HAP-1 (cell line): Measurements from ENCODE around the gene SEMA4A.

Experiments used
- DNase-seq, 2 experiments: peaks; one replicate each; pipeline ENCODE4 v3.0.0-alpha.2; 2016 to 2020; ENCODE audit warnings: low spot score in 2 of 2
- H3K27me3 ChIP-seq: fragments of 250-450 bp; sonication (Bioruptor Pico); 2 replicates; pipeline ENCODE4 v1.5.1; 2020; ENCODE audit warnings: low read depth, mild to moderate bottlenecking, moderate library complexity
- H3K36me3 ChIP-seq: fragments of 250-450 bp; sonication (Bioruptor Pico); replicated peaks from 2 replicates; pipeline ENCODE4 v1.5.1; 2020; ENCODE audit warnings: mild to moderate bottlenecking
- H3K4me1 ChIP-seq: fragments of 250-450 bp; sonication (Bioruptor Pico); 2 replicates; pipeline ENCODE4 v1.5.1; 2020; ENCODE audit warnings: mild to moderate bottlenecking
- H3K4me3 ChIP-seq: fragments of 250-450 bp; sonication (Bioruptor Pico); 2 replicates; pipeline ENCODE4 v1.5.1; 2020; ENCODE audit warnings: mild to moderate bottlenecking, moderate library complexity
- H3K9me3 ChIP-seq: fragments of 250-450 bp; sonication (Bioruptor Pico); 2 replicates; pipeline ENCODE4 v1.5.1; 2020; ENCODE audit warnings: mild to moderate bottlenecking, moderate library complexity
- in situ Hi-C: fragments of 300-500 bp; cut with MboI; formaldehyde crosslinking; loops from 3 replicates; pipeline ENCODE4 v1.14.3; 2020; ENCODE audit warnings: low sequenced_read_pairs, inconsistent platforms, mixed read lengths

The SEMA4A gene

DNA sequence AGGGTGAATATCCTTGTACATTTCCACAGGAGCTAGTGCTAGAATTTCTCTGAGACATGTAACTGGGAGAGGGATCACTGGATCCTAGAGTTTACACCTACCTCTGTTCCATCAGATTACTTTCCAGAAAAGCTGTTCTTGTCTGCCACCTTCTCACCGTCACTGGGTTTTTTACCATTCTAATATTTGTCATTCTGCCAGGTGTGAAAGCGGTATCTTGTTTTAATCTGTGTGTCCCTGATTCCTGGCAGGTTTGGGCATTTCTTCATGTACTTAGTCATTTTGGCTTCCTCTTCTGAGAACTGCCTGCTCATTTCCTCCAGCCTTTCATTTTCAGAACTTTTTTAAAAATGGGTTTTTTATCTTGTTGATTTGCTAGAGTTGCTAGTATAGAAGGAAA lies 64.5 kb downstream of the SEMA4A start:
- H3K27me3 ChIP-seq, result no peaks in the 10 kb centered on the region
- peaks cover 29% of the 10 kb centered on the region for H3K36me3 ChIP-seq
- DNase-seq, result no peak
- H3K9me3 ChIP-seq, result no peaks in the 10 kb centered on the region
- no peak overlapping the region for H3K4me3 ChIP-seq
- in situ Hi-C loops, result no loop called here
- peaks cover 7% of the 10 kb centered on the region for H3K4me1 ChIP-seq

DNA sequence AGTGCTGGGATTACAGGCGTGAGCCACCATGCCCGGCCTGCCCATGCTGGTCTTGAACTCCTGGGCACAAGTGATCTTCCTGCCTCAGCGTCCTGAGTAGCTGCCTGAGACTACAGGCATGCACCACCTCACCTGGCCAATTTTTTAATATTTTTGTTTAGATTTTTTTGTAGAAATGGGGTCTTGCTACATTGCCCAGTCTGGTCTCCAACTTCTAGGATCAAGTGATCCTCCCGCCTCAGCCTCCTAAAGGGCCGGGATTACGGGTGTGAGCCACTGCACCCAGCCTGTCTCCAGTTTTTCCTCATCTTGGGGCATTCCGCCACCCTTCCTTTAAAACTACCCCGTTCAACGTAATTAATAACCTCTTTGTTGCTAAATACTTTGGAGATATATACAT lies 66.8 kb downstream of the SEMA4A start:
- in situ Hi-C loops, result loop anchor here (5.0 kb wide), 1 partner anchor 78 kb away; no protein-coding TSS in a partner anchor

DNA sequence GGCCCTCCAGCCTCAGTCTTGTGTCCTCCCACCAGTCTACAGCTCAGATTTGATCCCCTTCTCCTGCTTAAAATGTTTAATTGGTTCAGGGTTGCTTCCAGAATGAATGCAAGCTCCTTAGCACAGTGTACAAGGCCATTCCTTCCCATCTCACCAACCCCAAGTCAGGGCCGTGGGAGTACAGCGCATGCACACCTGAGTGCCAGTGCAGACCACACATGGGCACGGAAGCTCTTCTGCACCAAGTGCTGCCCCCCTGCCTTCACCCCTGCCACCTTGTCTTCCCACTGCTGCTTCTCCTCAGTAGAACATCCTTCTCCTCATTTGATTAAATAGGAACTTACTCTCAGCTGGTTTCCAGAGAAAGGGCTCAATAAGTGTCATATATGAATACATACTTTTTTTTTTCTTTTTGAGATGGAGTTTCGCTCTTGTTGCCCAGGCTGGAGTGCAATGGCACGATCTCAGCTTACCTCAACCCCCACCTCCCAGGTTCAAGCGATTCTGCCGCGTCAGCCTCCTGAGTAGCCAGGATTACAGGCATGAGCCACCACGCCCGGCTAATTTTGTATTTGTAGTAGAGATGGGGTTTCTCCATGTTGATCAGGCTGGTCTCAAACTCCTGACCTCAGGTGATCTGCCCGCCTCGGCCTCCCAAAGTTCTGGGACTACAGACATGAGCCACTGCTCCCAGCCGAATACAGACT lies 68.8 kb downstream of the SEMA4A start:
- in situ Hi-C loops, result loop anchor here (5.0 kb wide), 1 partner anchor 80 kb away; no protein-coding TSS in a partner anchor
- H3K4me1 ChIP-seq, result no peaks in the 10 kb centered on the region; the same call in 1 of the 2 replicates
- H3K27me3 ChIP-seq, result no peaks in the 10 kb centered on the region
- DNase-seq, result peak in 1 of 2 experiments; percentile 1
- H3K9me3 ChIP-seq, result no peaks in the 10 kb centered on the region
- H3K4me3 ChIP-seq, result no peak overlapping the region
- peaks cover 43% of the 10 kb centered on the region for H3K36me3 ChIP-seq

More for the DNA sequence above, 66.8 kb downstream of the SEMA4A start:
- Histone ChIP-seq H3K27me3 (no peaks in the 10 kb centered on the region), H3K4me1 (no peaks in the 10 kb centered on the region; the same call in 1 of the 2 replicates), H3K36me3 (peaks cover 37% of the 10 kb centered on the region), H3K9me3 (no peaks in the 10 kb centered on the region), H3K4me3 (no peak overlapping the region)
- DNase-seq, result peak in 1 of 2 experiments; percentile 1

DNA sequence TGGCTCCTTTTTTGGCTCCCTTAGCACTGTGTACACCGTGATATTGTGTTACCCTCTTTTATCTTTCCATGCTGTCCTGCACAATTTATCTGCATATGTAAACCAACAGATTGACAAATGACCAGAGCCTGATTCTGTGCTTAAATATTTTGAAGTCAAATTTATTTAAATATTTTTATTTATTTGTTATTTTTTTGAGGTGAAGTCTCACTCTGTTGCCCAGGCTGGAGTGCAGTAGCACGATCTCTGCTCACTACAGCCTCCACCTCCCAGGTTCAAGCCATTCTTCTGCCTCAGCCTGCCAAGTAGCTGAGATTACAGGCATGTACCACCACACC lies 72.3 kb downstream of the SEMA4A start:
- Histone ChIP-seq H3K4me3 (no peak overlapping the region), H3K9me3 (no peaks in the 10 kb centered on the region), H3K4me1 (no peaks in the 10 kb centered on the region; the same call in 1 of the 2 replicates), H3K27me3 (no peaks in the 10 kb centered on the region), H3K36me3 (peaks cover 45% of the 10 kb centered on the region)
- no peak for DNase-seq
- in situ Hi-C loops, result no loop called here

DNA sequence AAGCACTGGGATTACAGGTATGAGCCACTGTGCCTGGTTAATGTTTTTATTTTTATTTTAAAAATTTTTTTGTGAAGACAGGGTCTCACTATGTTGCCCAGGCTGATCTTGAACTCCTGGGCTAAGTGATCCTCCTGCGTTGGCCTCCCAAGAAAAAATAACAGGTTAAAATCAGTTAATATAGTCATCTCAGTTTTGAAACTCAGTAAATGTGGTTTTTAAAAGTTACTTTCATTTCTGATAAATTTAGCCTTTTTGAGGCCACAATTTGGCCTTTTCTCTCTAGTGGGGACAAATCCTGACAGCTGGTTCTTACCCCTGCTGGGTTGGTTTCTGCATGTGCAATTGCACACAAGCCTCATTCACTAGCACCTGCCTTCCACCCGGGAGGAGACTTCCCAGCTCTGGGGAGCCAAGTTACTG lies 72.7 kb downstream of the SEMA4A start:
- DNase-seq, result peak in 1 of 2 experiments; percentile 0
- Histone ChIP-seq H3K4me3 (no peak overlapping the region), H3K9me3 (no peaks in the 10 kb centered on the region), H3K36me3 (peaks cover 40% of the 10 kb centered on the region), H3K27me3 (no peaks in the 10 kb centered on the region), H3K4me1 (no peaks in the 10 kb centered on the region; the same call in 1 of the 2 replicates)
- in situ Hi-C loops, result no loop called here

DNA sequence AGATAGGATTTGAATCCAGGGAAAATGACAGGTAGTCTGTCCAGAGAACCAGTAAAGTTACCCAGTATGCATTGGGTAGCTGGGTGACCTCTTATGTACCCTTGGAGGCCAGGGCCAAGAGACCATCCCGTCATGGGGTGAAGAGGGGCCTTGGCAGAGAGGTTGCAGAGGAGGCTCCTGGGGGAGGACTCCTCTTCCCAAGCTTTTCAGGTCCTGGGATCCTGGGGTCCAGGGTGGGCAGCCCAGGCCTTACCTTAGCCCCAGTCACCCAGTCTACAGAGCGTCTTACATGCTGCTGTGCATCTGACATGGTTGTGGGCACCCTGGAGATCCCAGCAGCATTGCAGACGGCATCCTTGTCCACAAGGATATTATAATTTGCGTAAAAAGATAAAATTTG lies 73.4 kb downstream of the SEMA4A start:
- in situ Hi-C loops, result no loop called here
- H3K27me3 ChIP-seq, result no peaks in the 10 kb centered on the region
- H3K36me3 ChIP-seq, result peaks cover 37% of the 10 kb centered on the region
- no peak overlapping the region for H3K4me3 ChIP-seq
- no peaks in the 10 kb centered on the region for H3K9me3 ChIP-seq
- no peak for DNase-seq
- H3K4me1 ChIP-seq, result no peaks in the 10 kb centered on the region; the same call in 1 of the 2 replicates
